Gastrocnemius medialis (tissue), 4 donors: ENCODE measurements around the gene FAM8A1.

Source experiments
- POLR2A ChIP-seq, 2 donors: fragments of 450-650 bp; IDR thresholded peaks; one replicate each; pipeline ENCODE4 v1.6.1; 2017; ENCODE audit warnings: antibody characterized with exemption in 2 of 2, mild to moderate bottlenecking in 2 of 2, moderate library complexity in 2 of 2
- TF ChIP-seq, protein P1 (sequence below), 5 experiments: fragments of 450-650 bp in 3 of 5; fragments of 200-600 bp in 2 of 5; sonication (generic) in 2 of 5; IDR thresholded peaks in 4 of 5; conservative IDR thresholded peaks in 1 of 5; 1 replicate in 4 of 5; 2 replicates in 1 of 5; pipeline ENCODE4 v1.5.1; 2016 to 2019; ENCODE audit warnings: antibody characterized with exemption in 5 of 5, mild to moderate bottlenecking in 3 of 5, moderate library complexity in 3 of 5

DNA sequence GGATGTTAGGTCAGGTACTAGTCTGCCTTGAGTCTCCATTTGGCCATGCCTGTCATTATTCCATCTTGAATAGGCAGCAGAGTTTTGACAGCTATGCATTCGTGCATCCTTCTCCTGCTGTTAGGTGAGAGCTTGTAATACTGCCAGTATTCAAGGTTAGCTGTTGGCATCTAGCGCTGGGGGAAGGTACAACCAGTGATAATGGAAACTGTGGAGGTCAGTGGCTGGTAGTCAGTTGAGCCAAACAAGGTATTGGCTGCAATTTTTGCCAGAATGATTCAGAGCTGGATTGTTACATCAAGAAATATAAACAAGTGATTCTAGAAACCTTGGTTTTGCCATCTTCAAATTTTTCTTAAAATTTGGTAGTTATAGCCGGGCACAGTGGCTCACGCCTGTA is 6.5 kb downstream of the FAM8A1 start:
- TF ChIP-seq, protein P1, sequence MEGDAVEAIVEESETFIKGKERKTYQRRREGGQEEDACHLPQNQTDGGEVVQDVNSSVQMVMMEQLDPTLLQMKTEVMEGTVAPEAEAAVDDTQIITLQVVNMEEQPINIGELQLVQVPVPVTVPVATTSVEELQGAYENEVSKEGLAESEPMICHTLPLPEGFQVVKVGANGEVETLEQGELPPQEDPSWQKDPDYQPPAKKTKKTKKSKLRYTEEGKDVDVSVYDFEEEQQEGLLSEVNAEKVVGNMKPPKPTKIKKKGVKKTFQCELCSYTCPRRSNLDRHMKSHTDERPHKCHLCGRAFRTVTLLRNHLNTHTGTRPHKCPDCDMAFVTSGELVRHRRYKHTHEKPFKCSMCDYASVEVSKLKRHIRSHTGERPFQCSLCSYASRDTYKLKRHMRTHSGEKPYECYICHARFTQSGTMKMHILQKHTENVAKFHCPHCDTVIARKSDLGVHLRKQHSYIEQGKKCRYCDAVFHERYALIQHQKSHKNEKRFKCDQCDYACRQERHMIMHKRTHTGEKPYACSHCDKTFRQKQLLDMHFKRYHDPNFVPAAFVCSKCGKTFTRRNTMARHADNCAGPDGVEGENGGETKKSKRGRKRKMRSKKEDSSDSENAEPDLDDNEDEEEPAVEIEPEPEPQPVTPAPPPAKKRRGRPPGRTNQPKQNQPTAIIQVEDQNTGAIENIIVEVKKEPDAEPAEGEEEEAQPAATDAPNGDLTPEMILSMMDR (IDR thresholded peaks at IDR 0.05 in 4 of 5, conservative IDR thresholded peaks at IDR 0.05 in 1 of 5): no peak
- TF ChIP-seq POLR2A (IDR thresholded peaks at IDR 0.05): no peak
